ENCODE data around the gene WDR27.

WDR27 gene

GRCh38 chr6:169724494-169725124, 22.8 kb upstream of the WDR27 start, which contains the start of gene PHF10:
Gene PHF10 (minus strand): TSS chr6:169724500. CDS start chr6:169723931, 569 bp downstream.
- Histone ChIP-seq H3K27ac (ENCODE audit: low read depth, low read length, severe bottlenecking) (peak within 1 kb of the TSS; percentile 98), H3K36me3 (ENCODE audit: control insufficient read depth, insufficient read depth, low read length) (peaks cover under 1% of the 10 kb centered on the region), H3K9me3 (ENCODE audit: control insufficient read depth, low read length) (no peaks in the 10 kb centered on the region), H3K4me1 (ENCODE audit: control insufficient read depth, insufficient read depth, low read length, poor library complexity, severe bottlenecking) (peaks cover 8% of the 10 kb centered on the region), H3K4me3 (ENCODE audit: extremely low read depth, insufficient read depth, low read length, poor library complexity, severe bottlenecking) (peak within 1 kb of the TSS; percentile 64)
- WGBS, 2 experiments (ENCODE audit: insufficient coverage in 2 of 2): 0 to 1% methylated on average over 34 to 42 of the region's 89 CpGs

DNA sequence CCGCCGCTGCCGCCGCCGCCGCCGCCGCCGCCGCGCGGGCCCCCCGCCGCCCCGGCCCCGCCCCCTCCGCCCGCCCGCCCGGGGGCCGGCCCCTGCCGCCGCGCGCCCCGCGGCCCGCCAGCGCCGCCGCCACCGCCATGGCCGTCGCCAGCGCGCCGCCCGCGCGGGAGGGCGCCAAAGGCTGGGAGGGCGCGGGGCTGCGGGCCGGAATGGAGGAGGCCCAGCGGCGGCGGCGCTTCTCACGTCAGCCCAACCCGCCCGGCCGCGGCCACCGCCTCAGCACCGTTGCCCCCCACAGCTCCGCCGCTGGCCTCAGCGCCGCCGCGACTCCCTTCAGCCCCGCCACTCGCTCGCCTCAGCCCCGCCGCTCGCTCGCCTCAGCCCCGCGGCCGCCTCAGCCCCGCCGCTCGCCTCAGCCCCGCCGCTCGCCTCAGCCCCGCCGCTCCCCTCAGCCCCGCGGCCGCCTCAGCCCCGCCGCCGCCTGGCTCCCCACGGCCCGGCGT, 22.2 kb upstream of the WDR27 start:
- Histone ChIP-seq H3K4me3 (ENCODE audit: extremely low read depth, insufficient read depth, low read length, poor library complexity, severe bottlenecking) (peak overlapping the region; percentile 38), H3K9me3 (ENCODE audit: control insufficient read depth, low read length) (no peaks in the 10 kb centered on the region), H3K36me3 (ENCODE audit: control insufficient read depth, insufficient read depth, low read length) (peaks cover 6% of the 10 kb centered on the region), H3K4me1 (ENCODE audit: control insufficient read depth, insufficient read depth, low read length, poor library complexity, severe bottlenecking) (peaks cover 8% of the 10 kb centered on the region), H3K27ac (ENCODE audit: low read depth, low read length, severe bottlenecking) (peak overlapping the region; percentile 75)
- WGBS, 2 experiments (ENCODE audit: insufficient coverage in 2 of 2): 0% methylated on average over 20 to 42 of the region's 89 CpGs

GRCh38 chr6:169723200-169723909, 21.5 kb upstream of the WDR27 start:
- Histone ChIP-seq H3K27ac (ENCODE audit: low read depth, low read length, severe bottlenecking) (peak overlapping the region; percentile 74), H3K36me3 (ENCODE audit: control insufficient read depth, insufficient read depth, low read length) (peaks cover 9% of the 10 kb centered on the region), H3K9me3 (ENCODE audit: control insufficient read depth, low read length) (no peaks in the 10 kb centered on the region), H3K4me3 (ENCODE audit: extremely low read depth, insufficient read depth, low read length, poor library complexity, severe bottlenecking) (peak overlapping the region; percentile 64), H3K4me1 (ENCODE audit: control insufficient read depth, insufficient read depth, low read length, poor library complexity, severe bottlenecking) (peaks cover 8% of the 10 kb centered on the region)
- 0% methylated on average over 47 to 51 of the region's 70 CpGs for WGBS, 2 experiments (ENCODE audit: insufficient coverage in 2 of 2)

DNA sequence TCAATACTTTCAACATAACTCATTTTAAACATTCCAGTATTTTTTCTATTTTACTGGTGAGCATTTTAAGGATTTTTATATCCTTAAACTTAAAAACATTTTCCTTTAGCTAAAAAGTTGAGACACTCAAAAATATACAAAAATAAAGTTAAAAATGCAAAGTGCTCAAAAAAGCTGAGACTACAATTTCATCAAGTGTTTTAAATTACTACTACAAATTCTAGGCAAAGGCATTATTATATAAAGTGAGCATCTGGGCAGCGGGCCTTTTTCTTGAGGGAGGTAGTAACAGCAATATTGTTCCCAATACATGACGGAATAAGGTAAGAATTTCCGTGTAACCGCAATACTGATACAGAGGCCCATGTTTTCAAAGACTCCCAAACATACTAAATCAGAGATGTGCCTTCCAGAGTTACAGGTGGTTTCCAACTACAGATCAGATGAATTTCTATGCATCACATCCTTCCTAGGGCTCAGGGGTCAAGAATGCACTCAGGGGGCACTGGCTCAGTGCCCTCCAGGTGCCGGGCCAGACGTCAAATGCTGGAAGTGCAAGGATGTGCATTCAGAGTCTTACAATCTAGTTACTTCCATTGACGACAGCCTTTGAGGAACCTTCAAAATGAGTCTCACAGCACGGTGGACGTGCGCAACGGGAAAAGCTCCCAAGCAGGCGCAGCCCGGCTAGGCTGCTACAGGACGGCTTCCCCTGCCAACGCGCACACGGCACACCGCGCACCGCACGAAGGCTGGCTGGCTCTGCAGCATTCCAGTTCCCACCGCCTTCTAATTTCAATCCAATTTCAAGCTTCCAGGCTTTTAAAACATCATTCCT, 20.8 kb upstream of the WDR27 start:
- WGBS, 2 experiments (ENCODE audit: insufficient coverage in 2 of 2): 4 to 7% methylated on average over 15 to 21 of the region's 22 CpGs
- H3K9me3 ChIP-seq (ENCODE audit: control insufficient read depth, low read length): no peaks in the 10 kb centered on the region
- peak overlapping the region; percentile 74 for H3K27ac ChIP-seq (ENCODE audit: low read depth, low read length, severe bottlenecking)

GRCh38 chr6:169720207-169720855, 18.5 kb upstream of the WDR27 start:
- H3K36me3 ChIP-seq (ENCODE audit: control insufficient read depth, insufficient read depth, low read length): peaks cover 30% of the 10 kb centered on the region
- no peaks in the 10 kb centered on the region for H3K9me3 ChIP-seq (ENCODE audit: control insufficient read depth, low read length)
- H3K27ac ChIP-seq (ENCODE audit: low read depth, low read length, severe bottlenecking): no peak overlapping the region
- no peak overlapping the region for H3K4me3 ChIP-seq (ENCODE audit: extremely low read depth, insufficient read depth, low read length, poor library complexity, severe bottlenecking)
- WGBS, 2 experiments (ENCODE audit: insufficient coverage in 2 of 2): 95 to 96% methylated on average over 3 of the region's 3 CpGs
- H3K4me1 ChIP-seq (ENCODE audit: control insufficient read depth, insufficient read depth, low read length, poor library complexity, severe bottlenecking): peaks cover under 1% of the 10 kb centered on the region

More for the DNA sequence above, 20.8 kb upstream of the WDR27 start:
- Histone ChIP-seq H3K4me3 (ENCODE audit: extremely low read depth, insufficient read depth, low read length, poor library complexity, severe bottlenecking) (peak overlapping the region; percentile 64), H3K36me3 (ENCODE audit: control insufficient read depth, insufficient read depth, low read length) (peaks cover 13% of the 10 kb centered on the region), H3K4me1 (ENCODE audit: control insufficient read depth, insufficient read depth, low read length, poor library complexity, severe bottlenecking) (peaks cover 8% of the 10 kb centered on the region)

- H3K36me3 ChIP-seq (ENCODE audit: control insufficient read depth, insufficient read depth, low read length): peaks cover 42% of the 10 kb centered on the region
- 83 to 100% methylated on average over 1 to 4 of the region's 4 CpGs for WGBS, 2 experiments (ENCODE audit: insufficient coverage in 2 of 2)
- no peak overlapping the region for H3K4me3 ChIP-seq (ENCODE audit: extremely low read depth, insufficient read depth, low read length, poor library complexity, severe bottlenecking)
- no peak overlapping the region for H3K27ac ChIP-seq (ENCODE audit: low read depth, low read length, severe bottlenecking)
- H3K4me1 ChIP-seq (ENCODE audit: control insufficient read depth, insufficient read depth, low read length, poor library complexity, severe bottlenecking): no peaks in the 10 kb centered on the region
- no peaks in the 10 kb centered on the region for H3K9me3 ChIP-seq (ENCODE audit: control insufficient read depth, low read length)
Measured at GRCh38 chr6:169719117-169719516, 17.3 kb upstream of the WDR27 start.

DNA sequence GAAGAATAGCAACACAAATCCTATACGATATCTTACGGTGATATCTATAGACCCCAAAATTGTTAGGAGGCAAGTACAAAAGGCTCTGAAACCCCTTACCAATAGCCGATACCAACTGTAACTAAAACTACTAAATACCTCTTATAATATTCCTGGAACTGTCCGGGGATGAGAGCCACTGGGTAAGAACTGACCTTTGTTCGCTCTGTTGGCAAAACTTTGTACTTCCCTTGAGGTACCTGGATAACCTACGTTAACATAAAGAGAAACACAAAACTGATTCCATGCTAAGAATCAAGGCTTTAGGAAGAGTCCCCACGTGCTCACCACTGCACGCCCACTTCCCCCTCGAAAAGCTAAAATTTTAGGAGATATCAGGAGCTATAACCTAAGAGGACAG, 12.8 kb upstream of the WDR27 start:
- H3K4me1 ChIP-seq (ENCODE audit: control insufficient read depth, insufficient read depth, low read length, poor library complexity, severe bottlenecking): no peaks in the 10 kb centered on the region
- H3K27ac ChIP-seq (ENCODE audit: low read depth, low read length, severe bottlenecking): no peak overlapping the region
- no peaks in the 10 kb centered on the region for H3K9me3 ChIP-seq (ENCODE audit: control insufficient read depth, low read length)
- no peak overlapping the region for H3K4me3 ChIP-seq (ENCODE audit: extremely low read depth, insufficient read depth, low read length, poor library complexity, severe bottlenecking)
- peaks cover 66% of the 10 kb centered on the region for H3K36me3 ChIP-seq (ENCODE audit: control insufficient read depth, insufficient read depth, low read length)
- 100% methylated on average over 4 to 6 of the region's 9 CpGs for WGBS, 2 experiments (ENCODE audit: insufficient coverage in 2 of 2)

DNA sequence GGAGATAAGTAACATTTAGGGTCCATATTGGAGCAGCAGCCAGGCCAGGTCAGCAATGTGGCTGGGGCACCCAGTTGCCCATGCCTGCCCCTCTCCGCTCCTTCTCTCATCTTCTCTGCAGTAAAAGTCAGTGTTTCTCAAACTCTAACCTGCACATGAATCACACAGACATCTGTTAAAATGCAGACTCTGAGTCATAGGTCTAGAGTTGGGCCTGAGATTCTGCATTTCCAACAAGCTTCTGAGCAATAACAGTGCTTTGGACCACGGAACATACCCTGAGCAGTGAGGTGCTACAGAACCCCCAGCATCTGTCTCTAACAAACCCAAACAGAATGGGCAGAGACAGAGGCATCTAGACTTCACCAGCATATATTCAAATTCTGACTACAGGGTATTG, 12.3 kb upstream of the WDR27 start:
- Histone ChIP-seq H3K4me3 (ENCODE audit: extremely low read depth, insufficient read depth, low read length, poor library complexity, severe bottlenecking) (no peak overlapping the region), H3K4me1 (ENCODE audit: control insufficient read depth, insufficient read depth, low read length, poor library complexity, severe bottlenecking) (no peaks in the 10 kb centered on the region), H3K9me3 (ENCODE audit: control insufficient read depth, low read length) (no peaks in the 10 kb centered on the region), H3K36me3 (ENCODE audit: control insufficient read depth, insufficient read depth, low read length) (peaks cover 62% of the 10 kb centered on the region), H3K27ac (ENCODE audit: low read depth, low read length, severe bottlenecking) (no peak overlapping the region)
- WGBS, 2 experiments (ENCODE audit: insufficient coverage in 2 of 2): 100% methylated on average over 2 of the region's 2 CpGs

DNA sequence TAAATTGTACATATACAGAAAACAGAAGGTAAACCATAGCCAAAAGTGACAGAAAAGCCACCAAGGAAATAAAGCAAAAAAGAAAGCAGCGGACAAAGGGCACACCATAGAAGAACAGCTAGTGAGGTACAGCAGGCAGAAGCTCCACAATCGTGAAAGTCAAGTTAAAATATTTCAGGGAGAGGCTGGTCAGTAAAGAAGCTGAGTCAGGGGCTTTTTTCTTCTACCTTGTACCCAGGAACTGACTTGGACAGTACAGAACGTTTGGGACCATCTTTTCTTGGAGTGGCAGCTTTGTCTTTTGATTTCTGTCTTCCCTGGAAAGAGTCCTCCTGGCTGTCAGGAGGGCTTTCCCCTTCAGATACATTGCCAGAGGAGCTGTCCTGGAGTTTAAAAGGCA, 8.2 kb upstream of the WDR27 start:
- 92 to 96% methylated on average over 2 of the region's 3 CpGs for WGBS, 2 experiments (ENCODE audit: insufficient coverage in 2 of 2)
- H3K4me3 ChIP-seq (ENCODE audit: extremely low read depth, insufficient read depth, low read length, poor library complexity, severe bottlenecking): no peak overlapping the region
- H3K36me3 ChIP-seq (ENCODE audit: control insufficient read depth, insufficient read depth, low read length): peaks cover 45% of the 10 kb centered on the region
- no peaks in the 10 kb centered on the region for H3K4me1 ChIP-seq (ENCODE audit: control insufficient read depth, insufficient read depth, low read length, poor library complexity, severe bottlenecking)
- no peak overlapping the region for H3K27ac ChIP-seq (ENCODE audit: low read depth, low read length, severe bottlenecking)
- H3K9me3 ChIP-seq (ENCODE audit: control insufficient read depth, low read length): no peaks in the 10 kb centered on the region

- no peak overlapping the region for H3K4me3 ChIP-seq (ENCODE audit: extremely low read depth, insufficient read depth, low read length, poor library complexity, severe bottlenecking)
- H3K4me1 ChIP-seq (ENCODE audit: control insufficient read depth, insufficient read depth, low read length, poor library complexity, severe bottlenecking): peaks cover 1% of the 10 kb centered on the region
- H3K9me3 ChIP-seq (ENCODE audit: control insufficient read depth, low read length): no peaks in the 10 kb centered on the region
- no peak overlapping the region for H3K27ac ChIP-seq (ENCODE audit: low read depth, low read length, severe bottlenecking)
- peaks cover 41% of the 10 kb centered on the region for H3K36me3 ChIP-seq (ENCODE audit: control insufficient read depth, insufficient read depth, low read length)
Measured at GRCh38 chr6:169709293-169709692, 7.5 kb upstream of the WDR27 start.
